Measurements from ENCODE around the gene SBK2.

The SBK2 gene

GRCh38 chr19:55530996-55531395 lies 5.9 kb downstream of the SBK2 start:
- Histone ChIP-seq H3K4me2 (ENCODE audit: insufficient read depth, low read length) (no peak overlapping the region), H3K79me2 (ENCODE audit: insufficient read depth, low read length) (no peaks in the 10 kb centered on the region), H3K27ac (ENCODE audit: low read length) (no peak overlapping the region), H3K9me3 (ENCODE audit: insufficient read depth, low read length, severe bottlenecking) (peaks cover 3% of the 10 kb centered on the region), H3K9ac (ENCODE audit: low read depth, low read length) (no peak overlapping the region), H3K27me3 (ENCODE audit: insufficient read depth, low read length, poor library complexity) (no peaks in the 10 kb centered on the region), H3K36me3 (ENCODE audit: insufficient read depth, low read length) (no peaks in the 10 kb centered on the region), H3K4me1 (ENCODE audit: insufficient read depth, low read length) (no peaks in the 10 kb centered on the region), H3K4me3 (ENCODE audit: low read depth in 1 of 2, low read length in 2 of 2) (no peak overlapping the region), H2AFZ (ENCODE audit: low read depth, low read length) (no peak overlapping the region), H4K20me1 (ENCODE audit: insufficient read depth, low read length) (no peaks in the 10 kb centered on the region)
- DNase-seq (no peak), ATAC-seq (ENCODE audit: insufficient read depth, low read depth) (no peak)
- TF ChIP-seq CTCF (IDR thresholded peaks at IDR 0.05; ENCODE audit: borderline replicate concordance, extremely low read depth, low read length, poor library complexity, severe bottlenecking) (no peak), EZH2 (IDR thresholded peaks at IDR 0.05; ENCODE audit: borderline replicate concordance, low read depth, low read length, severe bottlenecking) (no peak)

GRCh38 chr19:55529636-55530234 lies 7.2 kb downstream of the SBK2 start:
- H3K79me2 ChIP-seq (ENCODE audit: insufficient read depth, low read length) = no peaks in the 10 kb centered on the region
- no peaks in the 10 kb centered on the region for H4K20me1 ChIP-seq (ENCODE audit: insufficient read depth, low read length)
- no peak overlapping the region for H3K4me2 ChIP-seq (ENCODE audit: insufficient read depth, low read length)
- TF ChIP-seq EZH2 (IDR thresholded peaks at IDR 0.05; ENCODE audit: borderline replicate concordance, low read depth, low read length, severe bottlenecking) (no peak), CTCF (IDR thresholded peaks at IDR 0.05; ENCODE audit: borderline replicate concordance, extremely low read depth, low read length, poor library complexity, severe bottlenecking) (no peak)
- no peaks in the 10 kb centered on the region for H3K36me3 ChIP-seq (ENCODE audit: insufficient read depth, low read length)
- H3K27me3 ChIP-seq (ENCODE audit: insufficient read depth, low read length, poor library complexity) = no peaks in the 10 kb centered on the region
- no peaks in the 10 kb centered on the region for H3K4me1 ChIP-seq (ENCODE audit: insufficient read depth, low read length)
- no peak overlapping the region for H3K9ac ChIP-seq (ENCODE audit: low read depth, low read length)
- DNase-seq = no peak
- peaks cover 3% of the 10 kb centered on the region for H3K9me3 ChIP-seq (ENCODE audit: insufficient read depth, low read length, severe bottlenecking)
- H3K4me3 ChIP-seq (ENCODE audit: low read depth in 1 of 2, low read length in 2 of 2) = no peak overlapping the region
- H2AFZ ChIP-seq (ENCODE audit: low read depth, low read length) = no peak overlapping the region
- no peak overlapping the region for H3K27ac ChIP-seq (ENCODE audit: low read length)
- no peak for ATAC-seq (ENCODE audit: insufficient read depth, low read depth)

GRCh38 chr19:55528030-55528803 lies 8.7 kb downstream of the SBK2 start:
- Histone ChIP-seq H2AFZ (ENCODE audit: low read depth, low read length) (no peak overlapping the region), H3K9ac (ENCODE audit: low read depth, low read length) (no peak overlapping the region), H4K20me1 (ENCODE audit: insufficient read depth, low read length) (no peaks in the 10 kb centered on the region), H3K4me3 (ENCODE audit: low read depth in 1 of 2, low read length in 2 of 2) (no peak overlapping the region), H3K27me3 (ENCODE audit: insufficient read depth, low read length, poor library complexity) (no peaks in the 10 kb centered on the region), H3K4me2 (ENCODE audit: insufficient read depth, low read length) (no peak overlapping the region), H3K27ac (ENCODE audit: low read length) (no peak overlapping the region), H3K36me3 (ENCODE audit: insufficient read depth, low read length) (no peaks in the 10 kb centered on the region), H3K79me2 (ENCODE audit: insufficient read depth, low read length) (no peaks in the 10 kb centered on the region), H3K9me3 (ENCODE audit: insufficient read depth, low read length, severe bottlenecking) (peaks cover 3% of the 10 kb centered on the region), H3K4me1 (ENCODE audit: insufficient read depth, low read length) (no peaks in the 10 kb centered on the region)
- no peak for DNase-seq
- ATAC-seq (ENCODE audit: insufficient read depth, low read depth) = no peak
- TF ChIP-seq CTCF (IDR thresholded peaks at IDR 0.05; ENCODE audit: borderline replicate concordance, extremely low read depth, low read length, poor library complexity, severe bottlenecking) (no peak), EZH2 (IDR thresholded peaks at IDR 0.05; ENCODE audit: borderline replicate concordance, low read depth, low read length, severe bottlenecking) (no peak)
